HG03571 (cell line): ENCODE data around the gene EVC.
A peak's percentile ranks its signal among the peaks of the same experiment; 100 is the strongest.

Source experiments
- ATAC-seq: cut with Tn5 transposase; IDR thresholded peaks from one replicate; pipeline ENCODE4 v1.9.1; 2021; ENCODE audit not compliant: unreplicated experiment

Gene EVC

GRCh38 chr4:5710961-5711478 lies at the start of gene EVC:
Gene EVC, plus strand, starts transcription at chr4:5711201. Its CDS starts 180 bp downstream, at chr4:5711381.
- peak; percentile 41 for ATAC-seq

- no peak for ATAC-seq
These were observed 49.8 kb upstream of the EVC start for GRCh38 chr4:5661237-5661636.

GRCh38 chr4:5662555-5662954 lies 48.4 kb upstream of the EVC start:
- ATAC-seq: no peak

GRCh38 chr4:5664778-5665177 lies 46.2 kb upstream of the EVC start:
- no peak for ATAC-seq

- ATAC-seq: no peak
These were observed 44.3 kb upstream of the EVC start for GRCh38 chr4:5666741-5667140.

GRCh38 chr4:5676763-5677162 lies 34.2 kb upstream of the EVC start:
- no peak for ATAC-seq

- no peak for ATAC-seq
These were observed 32.0 kb upstream of the EVC start for GRCh38 chr4:5678977-5679376.

GRCh38 chr4:5683566-5683965 lies 27.4 kb upstream of the EVC start:
- ATAC-seq: no peak

GRCh38 chr4:5685296-5685695 lies 25.7 kb upstream of the EVC start:
- no peak for ATAC-seq

- no peak for ATAC-seq
These were observed 24.7 kb upstream of the EVC start for GRCh38 chr4:5686338-5686737.

GRCh38 chr4:5689065-5689464 lies 21.9 kb upstream of the EVC start:
- no peak for ATAC-seq

- ATAC-seq: no peak
These were observed 19.4 kb upstream of the EVC start for GRCh38 chr4:5691491-5692132.

GRCh38 chr4:5693871-5694270 lies 17.1 kb upstream of the EVC start:
- no peak for ATAC-seq

- no peak for ATAC-seq
These were observed 14.7 kb upstream of the EVC start for GRCh38 chr4:5696341-5696740.

- ATAC-seq: no peak
These were observed 10.5 kb upstream of the EVC start for GRCh38 chr4:5700459-5700858.

GRCh38 chr4:5701971-5702370 lies 9.0 kb upstream of the EVC start:
- ATAC-seq: no peak

- ATAC-seq: no peak
These were observed 7.2 kb upstream of the EVC start for GRCh38 chr4:5703831-5704230.

- no peak for ATAC-seq
These were observed 6.7 kb upstream of the EVC start for GRCh38 chr4:5704276-5704675.

GRCh38 chr4:5705647-5706320 lies 5.2 kb upstream of the EVC start:
- no peak for ATAC-seq

- no peak for ATAC-seq
These were observed 4.3 kb upstream of the EVC start for GRCh38 chr4:5706486-5707290.

- ATAC-seq: no peak
These were observed 3.6 kb upstream of the EVC start for GRCh38 chr4:5707366-5707765.
